Lower leg skin (tissue), 3 donors: ENCODE measurements around the gene NCAPG.

Experiments
- POLR2A ChIP-seq, 2 donors: fragments of 450-650 bp; IDR thresholded peaks; one replicate each; pipeline ENCODE4 v1.6.1; 2016 to 2017; ENCODE audit warnings: antibody characterized with exemption in 2 of 2, mild to moderate bottlenecking in 1 of 2, moderate library complexity in 1 of 2
- TF ChIP-seq, protein P1 (sequence below), 3 donors: fragments of 450-650 bp; IDR thresholded peaks; one replicate each; pipeline ENCODE4 v1.5.1; 2016; ENCODE audit warnings: antibody characterized with exemption in 3 of 3, mild to moderate bottlenecking in 3 of 3, moderate library complexity in 2 of 3

DNA sequence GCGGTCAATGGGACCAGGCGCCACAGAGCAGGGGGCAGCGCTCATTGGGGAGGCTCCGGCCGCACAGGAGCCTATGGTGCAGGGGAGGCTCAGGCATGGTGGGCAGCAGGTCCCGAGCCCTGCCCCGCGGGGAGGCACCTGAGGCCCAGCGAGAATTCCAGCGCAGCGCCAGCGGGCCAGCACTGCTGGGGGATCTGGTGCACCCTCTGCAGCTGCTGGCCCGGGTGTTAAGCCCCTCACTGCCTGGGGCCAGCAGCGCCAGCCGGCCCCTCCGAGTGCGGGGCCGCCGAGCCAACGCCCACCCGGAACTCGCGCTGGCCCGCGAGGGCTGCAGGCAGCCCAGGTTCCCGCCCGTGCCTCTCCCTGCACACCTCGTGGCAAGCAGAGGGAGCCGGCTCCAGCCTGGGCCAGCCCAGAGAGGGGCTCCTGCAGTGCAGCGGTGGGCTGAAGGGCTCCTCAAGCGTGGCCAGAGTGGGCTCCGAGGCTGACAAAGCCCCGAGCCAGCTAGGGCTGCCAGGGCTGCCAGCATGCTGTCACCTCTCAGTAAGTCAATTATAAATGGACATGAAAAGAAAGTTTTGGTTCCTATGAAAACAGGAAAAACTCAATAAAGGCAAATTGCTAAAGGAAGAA, 43.8 kb upstream of the NCAPG start:
- TF ChIP-seq, protein P1, sequence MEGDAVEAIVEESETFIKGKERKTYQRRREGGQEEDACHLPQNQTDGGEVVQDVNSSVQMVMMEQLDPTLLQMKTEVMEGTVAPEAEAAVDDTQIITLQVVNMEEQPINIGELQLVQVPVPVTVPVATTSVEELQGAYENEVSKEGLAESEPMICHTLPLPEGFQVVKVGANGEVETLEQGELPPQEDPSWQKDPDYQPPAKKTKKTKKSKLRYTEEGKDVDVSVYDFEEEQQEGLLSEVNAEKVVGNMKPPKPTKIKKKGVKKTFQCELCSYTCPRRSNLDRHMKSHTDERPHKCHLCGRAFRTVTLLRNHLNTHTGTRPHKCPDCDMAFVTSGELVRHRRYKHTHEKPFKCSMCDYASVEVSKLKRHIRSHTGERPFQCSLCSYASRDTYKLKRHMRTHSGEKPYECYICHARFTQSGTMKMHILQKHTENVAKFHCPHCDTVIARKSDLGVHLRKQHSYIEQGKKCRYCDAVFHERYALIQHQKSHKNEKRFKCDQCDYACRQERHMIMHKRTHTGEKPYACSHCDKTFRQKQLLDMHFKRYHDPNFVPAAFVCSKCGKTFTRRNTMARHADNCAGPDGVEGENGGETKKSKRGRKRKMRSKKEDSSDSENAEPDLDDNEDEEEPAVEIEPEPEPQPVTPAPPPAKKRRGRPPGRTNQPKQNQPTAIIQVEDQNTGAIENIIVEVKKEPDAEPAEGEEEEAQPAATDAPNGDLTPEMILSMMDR (IDR thresholded peaks at IDR 0.05) = no peak
- no peak for TF ChIP-seq POLR2A (IDR thresholded peaks at IDR 0.05)
